Naive thymus-derived CD4-positive, alpha-beta T cell (primary cell): Measurements from ENCODE around the gene MCC. TPM values are rescaled to one million over a fixed set of nuclear protein-coding genes. Genes with fewer than 3 reads are reported as not detected.

Source experiments
- ATAC-seq: fragments of 150-1000 bp; cut with Tn5 transposase; 2 replicates; pipeline ENCODE4 v1.10.0; 2021; ENCODE audit warnings: mild to moderate bottlenecking, moderate library complexity
- CTCF ChIA-PET: fragments of 350-600 bp; sonication (Branson Sonifier 250); formaldehyde crosslinking; loops from one replicate; lab custom pipeline; 2021; ENCODE audit warnings: antibody characterized with exemption; lab: Charles Lee
- POLR2A ChIA-PET: fragments of 350-600 bp; sonication (Branson Sonifier 250); formaldehyde crosslinking; loops from one replicate; lab custom pipeline; 2021; ENCODE audit warnings: antibody characterized with exemption, inconsistent platforms; lab: Charles Lee
- DNase-seq, 9 donors: peaks; one replicate each; pipeline versions ENCODE4 v3.0.0 to v3.0.0-alpha.2; 2020 to 2022; ENCODE audit warnings: mixed read lengths in 1 of 9
- H3K27ac ChIP-seq: one replicate; pipeline ENCODE4 v1.7.0; 2013; ENCODE audit warnings: mild to moderate bottlenecking, low read depth, low read length, moderate library complexity
- H3K27me3 ChIP-seq, 2 donors: one replicate each; pipeline ENCODE4 v1.7.0; 2013; ENCODE audit warnings: low read length in 2 of 2, mild to moderate bottlenecking in 2 of 2, moderate library complexity in 2 of 2; ENCODE audit not compliant: control insufficient read depth in 2 of 2, insufficient read depth in 2 of 2
- H3K36me3 ChIP-seq, 3 experiments: 1 replicate in 2 of 3; 2 replicates in 1 of 3; pipeline ENCODE4 v1.7.0; 2013; ENCODE audit warnings: low read length in 3 of 3, mild to moderate bottlenecking in 3 of 3, moderate library complexity in 1 of 3; ENCODE audit not compliant: insufficient read depth in 3 of 3, control insufficient read depth in 2 of 3
- H3K4me1 ChIP-seq, 2 donors: one replicate each; pipeline ENCODE4 v1.7.0; 2013; ENCODE audit warnings: low read length in 2 of 2, mild to moderate bottlenecking in 2 of 2, moderate library complexity in 1 of 2; ENCODE audit not compliant: control insufficient read depth in 2 of 2, insufficient read depth in 2 of 2
- H3K4me3 ChIP-seq: 2 replicates; pipeline ENCODE4 v1.7.0; 2013; ENCODE audit warnings: mild to moderate bottlenecking, low read length
- H3K9me3 ChIP-seq, 3 experiments: 1 replicate in 2 of 3; 2 replicates in 1 of 3; pipeline ENCODE4 v1.7.0; 2013; ENCODE audit warnings: low read length in 3 of 3; ENCODE audit not compliant: control insufficient read depth in 2 of 3
- H3K27ac Mint-ChIP-seq, 9 donors: one replicate each; pipeline ENCODE4 v1.8.0; 2020 to 2022; ENCODE audit warnings: mixed read lengths in 9 of 9, mild to moderate bottlenecking in 8 of 9, moderate library complexity in 5 of 9, inconsistent platforms in 2 of 9
- H3K27me3 Mint-ChIP-seq, 5 donors: one replicate each; pipeline ENCODE4 v1.8.0; 2021 to 2022; ENCODE audit warnings: mixed read lengths in 5 of 5, mild to moderate bottlenecking in 1 of 5
- H3K36me3 Mint-ChIP-seq, 5 donors: one replicate each; pipeline ENCODE4 v1.8.0; 2020 to 2022; ENCODE audit warnings: mixed read lengths in 5 of 5, mild to moderate bottlenecking in 3 of 5, inconsistent platforms in 1 of 5
- H3K4me1 Mint-ChIP-seq, 7 donors: one replicate each; pipeline ENCODE4 v1.8.0; 2020 to 2022; ENCODE audit warnings: mixed read lengths in 7 of 7, mild to moderate bottlenecking in 3 of 7, inconsistent platforms in 1 of 7
- H3K4me3 Mint-ChIP-seq, 10 donors: one replicate each; pipeline ENCODE4 v1.8.0; 2020 to 2022; ENCODE audit warnings: mild to moderate bottlenecking in 10 of 10, mixed read lengths in 10 of 10, moderate library complexity in 6 of 10, inconsistent platforms in 2 of 10
- H3K9me3 Mint-ChIP-seq, 11 donors: one replicate each; pipeline ENCODE4 v1.8.0; 2020 to 2022; ENCODE audit warnings: mixed read lengths in 11 of 11, mild to moderate bottlenecking in 4 of 11, inconsistent platforms in 1 of 11, moderate library complexity in 1 of 11
- intact Hi-C, 2 donors: fragments of 100-400 bp; cut with micrococcal nuclease; formaldehyde crosslinking; loops; one replicate each; pipeline ENCODE4 v1.15.1; 2023
- polyA plus RNA-seq, 2 donors: library from polyadenylated mRNA; unstranded; fragments of 300-500 nt; fragmentation: Illumina TruSeq; gene quantifications; one replicate each; pipeline ENCODE4 v1.2.3, GENCODE V29; 2021
- total RNA-seq, 6 experiments: library from RNA in 5 of 6; stranded (reverse) in 5 of 6; gene quantifications; 1 replicate in 5 of 6; 2 replicates in 1 of 6; pipeline ENCODE4 v1.2.3 and lab custom pipeline; 2021 to 2026

MCC gene
- total and polyA plus RNA-seq, 7 experiments from 2014 or later: 0.56 to 3.0 (median 0.89) TPM

DNA sequence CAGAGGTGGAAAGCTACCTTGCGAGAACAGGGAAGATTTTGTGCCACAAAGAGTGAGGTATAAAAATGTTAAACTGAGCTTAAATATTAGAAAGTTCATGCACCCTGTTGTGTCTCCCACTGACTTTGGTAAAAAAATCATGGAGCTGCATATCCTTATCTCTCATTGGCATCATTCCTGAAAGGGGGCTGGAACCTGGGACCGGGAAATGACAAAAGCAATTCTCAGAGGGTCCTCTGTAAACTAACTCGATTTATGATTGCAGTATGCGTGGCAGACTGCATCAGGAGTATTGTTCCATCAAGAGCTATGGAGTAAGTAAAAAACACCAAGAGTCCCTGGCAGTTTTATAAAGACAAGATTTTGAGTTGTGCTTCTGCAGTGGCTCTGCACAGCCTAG, 362.9 kb downstream of the MCC start:
- Histone ChIP-seq H3K4me3 (no peak overlapping the region), H3K9me3 (no peaks in the 10 kb centered on the region), H3K4me1 (no peaks in the 10 kb centered on the region), H3K27ac (no peak overlapping the region), H3K36me3 (no peaks in the 10 kb centered on the region), H3K27me3 (no peaks in the 10 kb centered on the region)
- Mint-ChIP-seq H3K27ac (no peak overlapping the region), H3K4me1 (no peaks in the 10 kb centered on the region), H3K4me3 (no peak overlapping the region), H3K36me3 (peaks cover 0 to 13% (median 0%) of the 10 kb centered on the region in 5 donors), H3K27me3 (peaks cover 0 to 14% (median 0%) of the 10 kb centered on the region in 5 donors), H3K9me3 (peaks cover 0 to 13% (median 4%) of the 10 kb centered on the region in 11 donors)
- no peak for DNase-seq
- ChIA-PET POLR2A (no interaction called here), CTCF (interaction anchor here (0.6 kb wide), 1 partner anchor 123 kb away, joined by 3 read pairs; no protein-coding TSS in a partner anchor)
- ATAC-seq: no peak
- intact Hi-C loops: no loop called here

DNA sequence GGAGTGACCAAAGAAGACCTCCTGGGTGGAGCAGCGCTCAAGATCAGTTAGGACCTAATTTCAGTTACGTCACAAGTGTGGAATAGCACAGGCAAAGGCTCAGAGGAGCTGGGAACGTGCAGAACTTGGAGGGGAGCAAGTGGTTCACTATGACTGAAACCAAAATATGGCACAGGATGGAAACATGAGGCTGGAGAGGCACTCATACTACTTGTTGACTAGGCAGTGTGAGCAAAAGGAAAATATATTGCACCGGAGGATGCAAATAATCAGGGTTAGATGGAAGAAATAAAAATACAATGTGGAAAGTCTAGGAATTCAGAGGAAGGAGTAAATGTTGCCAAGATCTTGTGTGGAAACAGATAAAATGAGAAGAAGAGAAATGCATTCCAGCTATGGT, 363.3 kb downstream of the MCC start:
- DNase-seq (no peak), ATAC-seq (no peak)
- H3K9me3 Mint-ChIP-seq: peaks cover 0 to 10% (median 2%) of the 10 kb centered on the region in 11 donors
- H3K4me1 Mint-ChIP-seq: no peaks in the 10 kb centered on the region
- H3K27me3 Mint-ChIP-seq: peaks cover 0 to 14% (median 0%) of the 10 kb centered on the region in 5 donors
- intact Hi-C loops: no loop called here
- H3K4me1 ChIP-seq: no peaks in the 10 kb centered on the region
- no peak overlapping the region for H3K4me3 Mint-ChIP-seq
- H3K36me3 Mint-ChIP-seq: peaks cover 0 to 10% (median 0%) of the 10 kb centered on the region in 5 donors
- H3K4me3 ChIP-seq: no peak overlapping the region
- no peaks in the 10 kb centered on the region for H3K9me3 ChIP-seq
- H3K27ac Mint-ChIP-seq: no peak overlapping the region
- ChIA-PET POLR2A (no interaction called here), CTCF (interaction anchor here (0.6 to 0.7 kb wide), 3 partner anchors 16 to 124 kb away, joined by 3 read pairs; no protein-coding TSS in a partner anchor)
- no peaks in the 10 kb centered on the region for H3K36me3 ChIP-seq
- H3K27ac ChIP-seq: no peak overlapping the region
- no peaks in the 10 kb centered on the region for H3K27me3 ChIP-seq

DNA sequence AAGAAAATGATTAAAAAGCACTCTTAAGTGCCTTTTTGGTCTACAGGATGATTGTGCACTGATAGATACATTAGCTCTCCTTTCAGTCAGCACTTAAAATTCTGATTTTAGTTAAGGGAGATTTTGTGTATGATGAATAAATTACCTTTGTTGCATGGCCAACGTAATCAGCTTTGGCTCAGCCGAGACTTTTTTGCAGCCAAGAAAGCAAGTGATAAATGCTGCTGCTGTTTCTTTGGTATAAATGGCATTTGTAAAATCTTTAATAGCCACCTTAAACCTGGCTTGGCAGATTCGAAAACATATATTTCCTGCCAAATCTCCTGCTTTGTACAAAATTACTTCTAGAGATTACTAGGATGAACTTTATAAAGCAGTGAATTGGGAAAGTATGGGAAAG, 364.0 kb downstream of the MCC start:
- DNase-seq (no peak), ATAC-seq (no peak)
- H3K27ac Mint-ChIP-seq: no peak overlapping the region
- intact Hi-C loops: no loop called here
- ChIA-PET CTCF (interaction anchor here (0.6 to 0.7 kb wide), 2 partner anchors 17 to 110 kb away, joined by 3 read pairs; no protein-coding TSS in a partner anchor), POLR2A (no interaction called here)
- no peak overlapping the region for H3K4me3 Mint-ChIP-seq
- peaks cover 0 to 5% (median 0%) of the 10 kb centered on the region in 5 donors for H3K36me3 Mint-ChIP-seq
- H3K4me3 ChIP-seq: no peak overlapping the region
- H3K27me3 ChIP-seq: no peaks in the 10 kb centered on the region
- peaks cover 0 to 14% (median 0%) of the 10 kb centered on the region in 5 donors for H3K27me3 Mint-ChIP-seq
- H3K36me3 ChIP-seq: no peaks in the 10 kb centered on the region
- peaks cover 0 to 9% (median 2%) of the 10 kb centered on the region in 11 donors for H3K9me3 Mint-ChIP-seq
- no peak overlapping the region for H3K27ac ChIP-seq
- H3K4me1 Mint-ChIP-seq: no peaks in the 10 kb centered on the region
- H3K4me1 ChIP-seq: no peaks in the 10 kb centered on the region
- no peaks in the 10 kb centered on the region for H3K9me3 ChIP-seq

DNA sequence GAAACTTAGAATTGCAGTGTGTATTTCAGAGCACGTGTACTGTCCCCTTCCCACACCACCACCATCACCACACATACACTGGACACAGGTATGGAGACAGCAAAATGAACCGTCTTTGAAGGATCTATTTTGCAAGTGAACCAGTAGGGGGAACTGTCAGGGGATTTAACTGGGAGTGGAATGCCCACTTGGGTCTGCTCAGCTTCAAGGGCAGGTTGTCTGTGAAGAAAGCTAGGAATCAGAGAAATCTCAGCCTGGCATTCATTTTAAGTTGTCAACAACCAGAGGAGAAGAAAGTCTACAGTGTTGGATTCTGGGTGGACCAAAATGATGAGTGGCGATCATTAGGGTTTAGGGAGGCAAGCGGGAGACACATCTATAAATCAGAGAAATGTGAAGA, 364.6 kb downstream of the MCC start:
- Histone ChIP-seq H3K4me1 (no peaks in the 10 kb centered on the region), H3K36me3 (no peaks in the 10 kb centered on the region), H3K27ac (no peak overlapping the region), H3K9me3 (no peaks in the 10 kb centered on the region), H3K4me3 (no peak overlapping the region), H3K27me3 (no peaks in the 10 kb centered on the region)
- ATAC-seq (no peak), DNase-seq (no peak)
- Mint-ChIP-seq H3K9me3 (peaks cover 0 to 7% (median 1%) of the 10 kb centered on the region in 11 donors), H3K27ac (no peak overlapping the region), H3K4me1 (no peaks in the 10 kb centered on the region), H3K36me3 (no peaks in the 10 kb centered on the region), H3K4me3 (no peak overlapping the region), H3K27me3 (peaks cover 0 to 14% (median 0%) of the 10 kb centered on the region in 5 donors)
- intact Hi-C loops: no loop called here
- CTCF ChIA-PET: no interaction called here
- POLR2A ChIA-PET: no interaction called here

DNA sequence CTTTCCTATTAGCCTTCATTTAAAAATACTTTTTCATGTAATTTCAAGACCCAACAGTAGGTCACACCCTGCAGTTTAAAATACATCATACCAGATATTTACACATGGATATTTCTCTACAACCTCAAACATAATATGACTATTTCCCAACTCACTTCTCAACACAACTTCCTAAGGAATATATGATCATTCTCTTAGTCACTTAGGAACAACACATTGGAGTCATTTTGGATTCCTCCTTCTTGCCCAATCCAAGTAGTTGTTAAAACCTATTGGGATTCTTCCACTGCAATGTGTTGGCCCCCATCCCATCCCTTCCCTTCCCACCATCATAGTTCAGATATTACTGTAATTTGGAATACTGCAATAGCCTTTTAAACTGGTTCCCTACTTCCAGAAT, 366.2 kb downstream of the MCC start:
- CTCF ChIA-PET: no interaction called here
- H3K27me3 ChIP-seq: no peaks in the 10 kb centered on the region
- Mint-ChIP-seq H3K36me3 (no peaks in the 10 kb centered on the region), H3K27me3 (peaks cover 0 to 10% (median 0%) of the 10 kb centered on the region in 5 donors), H3K4me3 (no peak overlapping the region), H3K27ac (no peak overlapping the region), H3K4me1 (no peaks in the 10 kb centered on the region), H3K9me3 (peaks cover 0 to 2% (median 0%) of the 10 kb centered on the region in 11 donors)
- no peaks in the 10 kb centered on the region for H3K9me3 ChIP-seq
- intact Hi-C loops: no loop called here
- POLR2A ChIA-PET: interaction anchor here (0.5 kb wide), 1 partner anchor 173 kb away, joined by 3 read pairs; no protein-coding TSS in a partner anchor
- H3K4me1 ChIP-seq: no peaks in the 10 kb centered on the region
- H3K27ac ChIP-seq: no peak overlapping the region
- no peaks in the 10 kb centered on the region for H3K36me3 ChIP-seq
- no peak overlapping the region for H3K4me3 ChIP-seq
- ATAC-seq (no peak), DNase-seq (no peak)

DNA sequence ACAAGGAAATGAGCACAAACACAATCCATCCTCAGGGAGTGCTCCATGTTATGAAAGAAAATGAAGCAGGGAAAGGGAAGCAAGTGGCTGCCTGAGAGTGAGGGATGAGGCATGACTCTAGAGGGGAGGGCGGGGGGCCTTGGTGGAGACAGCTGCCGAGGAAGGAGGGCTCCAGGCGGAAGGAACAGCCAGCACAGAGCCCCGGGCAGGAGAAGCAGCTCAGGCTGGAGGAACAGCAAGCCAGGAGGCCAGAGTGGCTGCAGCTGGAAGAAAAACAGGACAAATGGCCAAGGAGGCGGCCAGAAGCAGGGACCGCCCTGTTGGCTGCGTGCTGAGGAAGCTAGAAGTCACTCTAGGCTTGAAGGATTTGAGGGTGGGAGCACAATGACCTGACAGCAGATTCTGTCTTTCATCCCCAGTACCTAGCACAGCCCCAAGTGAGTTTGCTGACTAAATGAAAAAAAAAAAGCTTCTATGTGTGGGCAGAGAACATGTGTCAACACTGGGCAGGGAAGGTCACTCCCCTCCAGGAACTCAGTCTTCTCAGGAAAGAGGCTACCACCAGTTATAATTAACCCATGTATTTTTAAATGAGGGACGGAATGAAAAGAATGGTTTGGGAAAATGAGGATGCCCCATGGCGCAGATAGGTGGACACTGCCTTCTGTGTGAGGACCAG, 368.9 kb downstream of the MCC start:
- Mint-ChIP-seq H3K36me3 (peaks cover 0 to 5% (median 0%) of the 10 kb centered on the region in 5 donors), H3K27me3 (peaks cover 0 to 6% (median 0%) of the 10 kb centered on the region in 5 donors), H3K27ac (no peak overlapping the region), H3K4me1 (peaks cover 0 to 1% (median 0%) of the 10 kb centered on the region in 7 donors), H3K4me3 (no peak overlapping the region), H3K9me3 (peaks cover 0 to 1% (median 0%) of the 10 kb centered on the region in 11 donors)
- DNase-seq (no peak), ATAC-seq (no peak)
- no peak overlapping the region for H3K27ac ChIP-seq
- no peaks in the 10 kb centered on the region for H3K27me3 ChIP-seq
- POLR2A ChIA-PET: no interaction called here
- H3K9me3 ChIP-seq: no peaks in the 10 kb centered on the region
- H3K36me3 ChIP-seq: no peaks in the 10 kb centered on the region
- H3K4me3 ChIP-seq: no peak overlapping the region
- intact Hi-C loops: no loop called here
- H3K4me1 ChIP-seq: no peaks in the 10 kb centered on the region
- CTCF ChIA-PET: no interaction called here
